Activated naive CD4-positive, alpha-beta T cell (primary cell): Measurements from ENCODE around the gene SCYL2.
A peak's percentile ranks its signal among the peaks of the same experiment; 100 is the strongest.
"Not testable (repeated sequence)": the region's sequence is repeated elsewhere in the genome, so short reads cannot be mapped to it uniquely, and the experiment has no call there.

Experiments used
- DNase-seq, 4 experiments: peaks; one replicate each; lab custom pipeline; 2025; lab: John Stamatoyannopoulos, UW

Gene SCYL2, protein sequence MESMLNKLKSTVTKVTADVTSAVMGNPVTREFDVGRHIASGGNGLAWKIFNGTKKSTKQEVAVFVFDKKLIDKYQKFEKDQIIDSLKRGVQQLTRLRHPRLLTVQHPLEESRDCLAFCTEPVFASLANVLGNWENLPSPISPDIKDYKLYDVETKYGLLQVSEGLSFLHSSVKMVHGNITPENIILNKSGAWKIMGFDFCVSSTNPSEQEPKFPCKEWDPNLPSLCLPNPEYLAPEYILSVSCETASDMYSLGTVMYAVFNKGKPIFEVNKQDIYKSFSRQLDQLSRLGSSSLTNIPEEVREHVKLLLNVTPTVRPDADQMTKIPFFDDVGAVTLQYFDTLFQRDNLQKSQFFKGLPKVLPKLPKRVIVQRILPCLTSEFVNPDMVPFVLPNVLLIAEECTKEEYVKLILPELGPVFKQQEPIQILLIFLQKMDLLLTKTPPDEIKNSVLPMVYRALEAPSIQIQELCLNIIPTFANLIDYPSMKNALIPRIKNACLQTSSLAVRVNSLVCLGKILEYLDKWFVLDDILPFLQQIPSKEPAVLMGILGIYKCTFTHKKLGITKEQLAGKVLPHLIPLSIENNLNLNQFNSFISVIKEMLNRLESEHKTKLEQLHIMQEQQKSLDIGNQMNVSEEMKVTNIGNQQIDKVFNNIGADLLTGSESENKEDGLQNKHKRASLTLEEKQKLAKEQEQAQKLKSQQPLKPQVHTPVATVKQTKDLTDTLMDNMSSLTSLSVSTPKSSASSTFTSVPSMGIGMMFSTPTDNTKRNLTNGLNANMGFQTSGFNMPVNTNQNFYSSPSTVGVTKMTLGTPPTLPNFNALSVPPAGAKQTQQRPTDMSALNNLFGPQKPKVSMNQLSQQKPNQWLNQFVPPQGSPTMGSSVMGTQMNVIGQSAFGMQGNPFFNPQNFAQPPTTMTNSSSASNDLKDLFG

DNA sequence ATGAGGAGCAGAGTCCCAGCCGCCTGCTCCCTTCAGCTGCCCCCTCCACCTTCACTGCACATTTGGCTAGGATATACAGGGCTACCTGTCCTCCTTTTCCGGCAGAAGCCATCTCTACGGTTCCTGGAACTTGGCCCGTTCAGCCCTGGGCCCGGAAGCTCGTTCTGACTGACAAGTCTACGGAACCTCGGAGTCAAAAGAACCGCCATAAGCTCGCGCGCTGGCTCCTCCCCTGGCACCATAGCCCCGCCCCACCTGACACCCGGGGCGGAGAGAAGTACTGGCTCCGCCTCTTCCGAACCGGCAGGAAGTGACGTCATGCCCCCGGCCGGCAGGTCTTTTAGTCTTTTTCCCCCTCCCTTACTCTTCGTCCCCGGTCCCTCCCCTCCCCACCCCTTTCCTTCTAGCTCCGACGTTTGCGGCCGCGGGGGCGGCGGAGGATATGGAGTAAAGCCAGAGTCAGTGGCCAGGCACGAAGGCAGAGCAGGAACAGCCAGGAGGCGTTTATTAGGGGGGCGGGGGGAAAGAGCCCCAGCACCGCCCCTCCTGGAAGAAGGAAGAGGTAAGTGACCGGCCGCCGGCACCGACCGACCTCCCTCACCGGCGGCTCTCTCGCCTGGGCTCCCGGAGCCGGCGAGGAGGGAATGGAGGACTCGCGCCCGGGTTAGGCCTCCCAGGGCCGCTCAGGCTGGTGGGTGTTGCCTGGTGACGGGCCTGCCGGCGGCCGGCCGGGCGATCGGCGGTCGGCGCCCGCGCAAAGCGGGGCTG lies at the start of gene SCYL2, which contains the start of gene DEPDC4:
Gene SCYL2 (plus strand): TSS at position 343 of the 768 bp plus-strand sequence. CDS start 15,794 bp downstream, outside the sequence.
Gene DEPDC4 (minus strand): TSS at position 245 of the 768 bp plus-strand sequence. CDS start 3 bp downstream, at position 242.
- DNase-seq: peak; percentile 83 to 93 (median 90)

DNA sequence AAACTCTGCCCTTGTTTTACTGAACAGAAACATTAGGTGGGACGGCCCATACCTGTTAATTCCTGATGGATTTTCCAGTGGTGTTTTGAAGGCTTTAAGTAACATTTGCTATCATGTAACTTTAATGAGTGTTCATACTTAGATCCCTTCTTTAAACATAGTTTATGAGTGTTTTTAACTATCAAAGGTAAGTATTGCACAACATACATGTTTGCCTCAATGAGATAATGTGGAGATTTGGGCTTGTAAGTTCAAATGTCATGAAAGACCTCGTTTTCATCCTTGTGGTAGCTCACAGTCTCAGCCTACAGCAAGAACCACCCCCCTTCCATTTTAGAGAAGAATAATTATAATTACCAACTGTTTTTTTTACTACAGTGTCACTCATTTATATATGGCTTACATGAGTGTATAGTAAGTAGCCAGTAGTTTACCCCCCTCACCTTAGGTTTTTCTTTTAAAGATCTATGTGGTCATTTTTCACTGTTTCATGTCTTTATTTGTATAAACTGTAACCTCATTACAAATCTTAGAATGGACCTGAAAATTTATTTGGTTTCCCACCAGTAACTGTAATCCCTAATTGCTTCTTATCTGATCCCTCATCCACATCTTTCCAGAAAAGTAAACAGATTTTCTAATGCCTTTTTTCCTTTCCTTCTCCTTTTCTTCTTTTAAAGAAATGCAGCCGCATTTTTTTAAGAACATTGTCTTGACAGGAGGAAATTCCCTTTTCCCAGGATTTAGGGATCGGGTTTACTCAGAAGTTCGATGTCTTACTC lies 47.5 kb upstream of the SCYL2 start:
- DNase-seq: no peak

DNA sequence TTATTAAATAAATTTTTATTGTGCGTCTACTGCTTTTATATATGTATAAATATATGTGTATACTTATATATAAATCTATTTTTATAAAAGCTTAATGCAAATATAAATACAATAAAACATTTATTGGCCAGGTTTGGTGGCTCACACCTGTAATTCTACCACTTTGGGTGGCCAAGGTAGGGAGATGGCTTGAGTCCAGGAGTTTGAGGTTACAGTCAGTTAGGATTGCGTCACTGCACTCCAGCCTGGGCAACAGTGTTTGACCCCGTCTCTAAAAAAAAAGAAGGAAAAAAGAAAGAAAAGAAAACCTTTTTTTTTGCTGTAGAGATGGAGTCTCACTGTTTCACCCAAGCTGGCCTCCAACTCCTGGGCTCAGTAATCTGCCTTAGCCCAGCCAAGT lies 45.5 kb upstream of the SCYL2 start:
- no peak for DNase-seq

DNA sequence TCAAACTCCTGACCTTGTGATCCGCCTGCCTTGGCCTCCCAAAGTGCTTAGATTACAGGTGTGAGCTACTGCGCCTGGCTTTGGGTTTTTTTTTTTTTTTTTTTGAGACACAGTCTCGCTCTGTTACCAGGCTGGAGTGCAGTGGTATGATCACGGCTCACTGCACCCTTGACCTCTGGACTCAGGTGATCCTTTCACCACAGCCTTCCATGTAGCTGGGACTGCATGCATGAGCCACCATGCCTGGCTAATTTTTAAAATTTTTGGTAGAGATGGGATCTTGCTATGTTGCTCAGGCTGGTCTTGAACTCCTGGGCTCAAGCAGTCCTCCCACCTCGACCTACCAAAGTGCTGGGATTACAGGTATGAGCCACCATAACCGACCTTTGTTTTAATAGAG lies 44.8 kb upstream of the SCYL2 start:
- DNase-seq: not testable (repeated sequence)

DNA sequence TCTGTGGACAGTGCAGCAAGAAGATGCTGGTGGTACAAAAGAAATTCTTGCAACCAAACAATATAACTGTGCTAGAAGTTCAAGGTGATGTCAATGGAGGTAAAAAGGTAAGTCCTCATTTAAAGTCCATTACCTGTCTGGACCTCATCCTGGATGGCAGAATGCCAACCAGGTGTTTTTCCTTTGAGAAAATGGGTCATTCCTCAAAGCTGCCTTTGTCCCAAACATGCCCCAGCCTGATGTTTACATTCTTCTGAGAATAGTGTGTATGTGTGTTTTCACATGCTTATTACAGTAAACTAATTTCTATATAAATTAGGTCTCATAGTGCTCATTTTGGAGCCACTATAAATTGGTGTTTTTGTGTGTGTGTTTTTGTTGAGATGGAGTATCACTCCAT lies 41.5 kb upstream of the SCYL2 start:
- no peak for DNase-seq

DNA sequence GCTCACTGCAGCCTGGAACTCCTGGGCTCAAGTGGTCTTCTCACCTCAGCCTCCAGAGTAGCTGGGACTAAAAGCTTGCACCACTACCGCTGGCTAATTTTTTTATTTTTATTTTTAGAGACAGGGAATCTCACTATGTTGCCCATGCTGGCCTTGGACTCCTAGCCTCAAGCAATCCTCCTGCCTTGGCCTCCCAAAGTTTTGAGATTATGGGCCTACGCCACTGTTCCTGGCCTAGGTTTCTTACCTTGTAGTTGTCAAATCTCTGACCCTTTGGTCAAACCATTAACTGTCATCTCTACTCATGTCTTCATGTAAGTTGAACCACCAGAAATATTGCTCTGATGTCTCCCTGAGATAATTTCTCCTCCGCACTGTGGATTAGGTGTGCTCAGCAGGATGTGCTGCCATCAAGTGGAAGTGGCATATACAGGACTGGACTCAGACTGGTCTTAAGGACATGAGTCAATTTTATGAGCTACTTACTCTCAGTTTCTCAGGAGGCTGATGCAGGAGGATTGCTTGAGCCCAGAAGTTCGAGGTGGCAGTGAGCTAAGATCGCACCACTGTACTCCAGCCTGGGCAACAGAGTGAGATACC lies 37.8 kb upstream of the SCYL2 start:
- no peak for DNase-seq

DNA sequence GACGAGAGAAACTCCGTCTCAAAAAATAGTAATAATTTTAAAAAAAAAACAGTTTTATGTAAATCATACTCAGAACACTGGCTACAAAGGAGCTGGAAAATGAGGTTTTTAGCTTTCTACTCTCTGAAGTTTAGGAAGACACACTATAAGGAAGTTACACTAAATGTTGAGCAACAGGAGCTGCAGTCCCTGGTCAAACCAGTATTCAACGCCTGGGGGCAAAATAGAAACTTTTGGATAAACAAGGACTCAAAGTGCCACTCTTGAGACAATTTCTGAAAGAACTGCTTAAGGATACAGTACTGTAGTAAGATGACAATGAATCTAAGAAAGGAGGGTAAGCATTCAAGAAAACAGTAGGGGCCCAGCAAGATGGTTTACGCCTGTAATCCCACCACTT lies 37.1 kb upstream of the SCYL2 start:
- DNase-seq: no peak

DNA sequence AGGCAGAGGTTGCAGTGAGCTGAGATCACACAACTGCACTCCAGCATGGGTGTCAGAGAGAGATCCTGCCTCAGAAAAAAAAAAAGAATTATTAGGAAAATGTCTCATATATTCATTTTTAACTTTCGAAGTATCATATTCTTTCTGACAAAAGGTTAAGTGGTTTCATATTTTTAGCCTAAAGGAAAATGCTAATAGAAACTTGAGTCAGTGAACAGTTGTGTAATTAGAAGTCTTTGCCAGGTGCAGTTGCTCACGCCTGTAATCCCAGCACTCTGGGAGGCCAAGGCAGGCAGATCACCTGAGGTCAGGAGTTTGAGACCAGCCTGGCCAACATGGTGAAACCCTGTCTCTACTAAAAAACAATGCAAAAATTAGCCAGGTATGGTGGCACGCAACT lies 35.1 kb upstream of the SCYL2 start:
- DNase-seq: not testable (repeated sequence)

DNA sequence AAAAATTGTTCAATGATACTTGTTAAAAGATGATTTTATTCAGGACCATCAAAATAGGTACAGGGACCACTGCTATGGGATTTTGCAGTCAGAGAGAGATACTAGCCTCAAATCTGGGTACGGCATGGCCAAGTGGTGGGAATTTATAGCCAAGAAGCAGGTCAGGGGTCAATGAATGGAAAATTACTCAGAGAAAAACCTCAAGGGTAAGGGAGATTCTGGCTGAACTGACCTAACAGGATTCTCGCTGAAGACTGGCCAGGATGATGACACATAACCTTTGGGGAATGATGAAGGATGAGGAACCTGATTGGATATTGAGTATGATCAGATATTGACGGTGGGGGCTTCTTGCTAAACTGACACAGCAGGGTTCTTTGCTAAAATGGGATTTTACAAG lies 32.8 kb upstream of the SCYL2 start:
- DNase-seq: no peak

DNA sequence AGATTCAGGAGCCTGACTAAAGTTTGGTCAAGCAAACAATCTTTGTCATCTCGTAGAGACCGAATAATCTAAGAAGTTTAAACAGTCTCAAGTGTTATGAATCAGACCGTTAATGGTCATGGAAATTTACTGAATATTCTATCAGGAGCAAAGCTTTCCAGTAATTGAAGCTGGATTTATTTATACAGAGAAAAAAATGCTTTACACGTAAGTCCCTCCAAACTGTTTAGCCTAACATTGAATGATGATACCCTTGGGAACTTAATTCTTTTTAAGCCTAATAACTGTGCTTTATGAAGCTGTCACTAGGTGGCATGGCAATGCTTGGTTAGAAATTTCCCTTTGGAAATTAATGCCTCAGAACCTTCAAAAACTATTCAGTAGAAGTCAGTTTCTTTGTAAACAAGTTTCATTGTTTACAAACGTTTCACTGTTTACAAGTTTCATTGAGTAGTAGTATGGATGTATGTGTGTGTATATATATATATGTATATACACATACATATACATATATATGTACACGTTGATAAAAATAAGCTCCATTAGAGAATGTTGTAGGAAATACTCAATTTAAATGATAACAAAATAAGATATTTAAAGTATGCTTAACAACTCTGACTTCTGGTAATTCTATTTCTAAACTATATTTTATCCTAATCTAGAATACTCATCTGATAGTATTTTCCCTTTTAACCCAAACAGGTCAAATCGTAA lies 32.2 kb upstream of the SCYL2 start:
- no peak for DNase-seq

DNA sequence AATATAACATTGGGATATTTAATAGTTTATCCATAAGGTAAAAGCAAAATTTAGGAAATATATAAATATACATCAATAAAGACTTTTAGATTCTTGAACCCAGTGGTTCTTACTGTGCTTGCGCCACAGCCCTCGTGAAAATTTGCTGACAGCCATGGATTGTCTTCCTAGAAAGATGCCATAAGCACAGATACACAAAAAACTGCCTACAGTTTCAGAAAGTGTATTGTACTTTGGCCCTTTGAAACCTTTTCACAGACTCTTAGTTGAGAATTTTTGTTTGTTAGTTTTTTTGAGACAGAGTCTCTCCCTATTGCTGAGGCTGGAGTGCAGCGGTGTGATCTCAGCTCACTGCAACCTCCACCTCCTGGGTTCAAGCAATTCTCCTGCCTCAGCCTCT lies 28.2 kb upstream of the SCYL2 start:
- no peak for DNase-seq

DNA sequence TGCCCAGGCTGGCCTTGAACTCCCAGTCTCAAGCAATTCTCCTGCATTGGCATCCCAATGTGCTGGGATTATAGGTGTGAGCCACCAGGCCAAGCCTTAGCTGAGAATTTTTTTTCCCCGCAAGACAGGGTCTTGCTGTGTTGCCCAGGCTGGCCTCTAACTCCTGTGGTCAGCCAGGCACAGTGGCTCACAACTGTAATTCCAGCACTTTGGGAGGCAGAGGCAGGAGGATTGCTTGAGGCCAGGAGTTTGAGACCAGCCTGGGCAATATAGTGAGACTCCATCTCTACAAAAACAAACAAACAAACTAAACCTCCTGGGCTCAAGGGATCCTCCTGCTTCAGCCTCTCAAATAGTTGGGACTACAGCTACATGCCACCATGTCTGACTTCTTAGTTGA lies 27.4 kb upstream of the SCYL2 start:
- DNase-seq: no peak

DNA sequence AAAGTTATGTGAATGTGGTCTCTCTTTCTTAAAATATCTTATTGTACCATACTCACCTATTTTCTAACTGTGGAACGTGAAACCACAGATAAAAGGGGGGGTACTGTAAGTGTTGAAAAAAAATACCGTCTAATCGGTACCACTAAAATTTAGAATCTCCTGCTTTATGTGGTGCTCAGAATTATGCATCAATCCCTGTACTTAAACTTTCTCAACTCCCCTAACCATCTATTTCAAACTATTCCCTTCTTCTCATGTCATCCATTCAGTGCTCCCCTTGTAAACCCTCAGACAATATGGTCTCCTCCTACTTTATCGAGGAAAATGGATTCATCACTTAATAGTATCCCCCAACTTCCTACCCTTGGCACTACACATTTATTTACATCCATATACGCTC lies 23.8 kb upstream of the SCYL2 start:
- no peak for DNase-seq

DNA sequence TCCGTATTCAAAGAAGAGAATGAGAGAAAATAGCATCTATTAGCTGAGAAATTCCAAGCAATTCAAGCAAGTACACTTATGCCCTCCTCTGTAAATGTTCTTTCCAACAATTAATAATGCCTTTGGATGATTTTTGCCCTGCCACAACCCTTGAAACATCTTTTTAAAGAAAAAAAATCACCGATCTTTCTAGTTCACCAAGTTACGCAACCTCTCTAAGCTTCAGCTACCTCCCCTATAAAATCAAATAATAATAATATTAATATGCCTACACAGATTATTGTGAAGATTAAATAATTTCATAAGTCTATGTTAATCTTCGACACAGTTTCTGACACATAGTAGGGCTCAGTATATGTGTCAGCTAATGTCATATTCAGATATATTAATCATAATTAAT lies 19.2 kb upstream of the SCYL2 start:
- no peak for DNase-seq

DNA sequence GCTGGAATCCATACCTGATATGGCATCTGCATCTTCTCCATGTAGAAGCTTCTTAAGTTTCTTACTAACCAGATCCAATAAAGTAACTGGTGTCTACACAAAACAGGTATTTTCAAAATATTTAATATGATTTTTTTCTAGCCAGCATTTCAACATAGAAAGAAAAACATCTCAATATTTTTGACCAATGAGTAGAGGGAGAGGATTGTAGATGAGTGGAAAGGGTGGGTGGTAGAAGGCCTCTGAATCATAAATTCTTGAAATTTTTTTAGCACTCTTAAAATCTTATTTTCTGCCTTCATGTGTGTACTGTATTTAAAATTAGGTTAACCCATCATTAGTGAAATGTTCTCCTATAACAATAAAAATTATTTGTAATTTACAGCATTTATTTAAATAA lies 18.1 kb upstream of the SCYL2 start:
- DNase-seq: no peak

DNA sequence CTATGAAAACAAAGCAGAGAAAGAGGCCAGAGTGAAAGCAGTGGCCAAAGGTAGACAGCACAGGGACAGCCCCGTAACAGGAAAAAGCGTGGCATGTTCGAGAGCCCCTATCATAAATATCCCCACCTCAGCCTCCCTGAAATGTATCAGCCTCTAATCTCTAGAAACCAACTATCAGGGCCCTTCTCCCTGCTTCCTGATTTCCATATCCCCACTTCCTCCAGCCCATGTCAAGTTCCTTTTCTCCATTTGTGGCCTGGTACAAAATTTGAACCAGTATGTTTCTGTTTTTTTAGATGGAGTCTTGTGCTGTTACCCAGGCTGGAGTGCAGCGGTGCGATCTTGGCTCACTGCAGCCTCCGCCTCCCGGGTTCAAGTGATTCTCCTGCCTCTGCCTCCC lies 17.0 kb upstream of the SCYL2 start:
- no peak for DNase-seq

DNA sequence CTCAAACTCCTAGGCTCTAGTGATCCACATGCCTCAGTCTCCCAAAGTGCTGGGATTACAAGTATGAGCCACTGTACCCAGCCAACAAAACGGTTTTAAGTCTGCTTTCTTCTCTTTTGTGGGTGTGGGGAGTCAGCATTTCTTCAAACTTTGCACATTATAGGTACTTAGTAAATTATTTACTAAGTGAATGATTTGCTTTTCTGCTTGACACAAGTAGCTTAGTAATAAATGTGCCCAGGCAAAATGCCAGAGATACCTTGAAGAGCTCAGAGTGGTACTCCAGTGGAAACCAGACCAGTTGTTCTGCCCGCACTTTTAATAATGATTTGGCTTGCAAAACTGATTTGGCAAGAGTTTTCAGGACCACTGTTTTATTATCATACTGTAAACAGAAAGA lies 15.1 kb upstream of the SCYL2 start:
- DNase-seq: no peak

DNA sequence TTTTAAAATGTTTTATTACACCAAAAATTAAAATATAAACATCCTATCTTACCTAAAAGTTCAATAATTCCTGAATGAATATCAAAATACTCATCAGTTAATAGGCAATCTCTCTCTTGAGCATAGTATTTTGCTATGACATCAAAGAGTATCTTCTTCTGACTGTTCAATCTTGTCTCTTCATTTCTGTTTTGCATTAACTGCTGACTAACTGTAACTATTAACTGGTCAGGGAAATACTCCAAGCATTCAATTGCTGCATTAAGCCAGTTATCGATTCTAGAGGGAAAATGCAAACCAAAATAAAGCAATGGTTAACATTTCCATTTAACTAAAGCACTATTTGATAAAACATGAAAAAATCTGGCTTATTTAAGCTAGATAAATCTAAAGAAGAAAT lies 13.5 kb upstream of the SCYL2 start:
- DNase-seq: no peak

DNA sequence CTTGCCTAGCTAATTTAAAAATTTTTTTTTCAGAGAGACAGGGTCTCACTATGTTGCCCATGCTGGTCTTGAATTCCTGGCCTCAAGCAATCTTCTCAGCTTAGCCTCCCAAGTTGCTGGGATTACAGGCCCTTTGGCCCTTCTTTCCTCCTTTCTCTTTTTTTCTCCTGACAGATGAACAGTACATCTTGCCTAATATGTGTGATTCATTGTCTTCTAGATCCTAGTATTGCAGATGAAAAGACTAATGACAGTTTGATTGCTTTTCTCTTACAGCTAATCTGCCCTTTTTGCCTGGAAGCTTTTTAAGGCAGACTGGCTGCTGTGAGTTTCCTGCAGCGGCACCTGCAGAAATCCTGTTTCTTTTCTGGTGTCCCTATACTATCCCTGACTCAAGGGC lies 12.1 kb upstream of the SCYL2 start:
- DNase-seq: no peak

DNA sequence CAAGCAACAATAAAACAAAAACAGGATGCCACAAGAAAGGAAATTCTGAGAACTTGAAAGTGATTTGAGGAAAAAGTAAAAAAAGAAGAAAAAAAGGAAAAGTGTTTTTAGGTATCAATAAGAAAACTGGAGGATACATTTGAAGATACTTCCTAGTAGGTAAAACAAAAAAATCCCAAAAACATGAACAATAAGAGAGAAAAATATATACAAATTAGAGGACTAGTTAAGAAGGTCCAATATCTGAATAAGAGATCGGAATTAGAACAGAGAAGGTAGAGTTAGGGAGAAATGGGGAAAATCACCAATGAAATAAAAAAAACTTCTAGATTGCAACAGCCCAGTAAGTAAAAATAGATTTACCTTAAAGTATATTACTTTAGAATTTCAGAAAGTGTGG lies 8.8 kb upstream of the SCYL2 start:
- DNase-seq: no peak
